Measurements from ENCODE around the gene ETV3L.

ETV3L gene

GRCh38 chr1:157146244-157146643 is 46.6 kb upstream of the ETV3L start (continued):
- no peak for TF ChIP-seq RARB (CRISPR knock-in tag; IDR thresholded peaks at IDR 0.05)

GRCh38 chr1:157145076-157145475 is 45.5 kb upstream of the ETV3L start:
- no peak for ATAC-seq
- TF ChIP-seq GLIS3 (CRISPR knock-in tag; IDR thresholded peaks at IDR 0.05) (no peak), ZNF565 (CRISPR knock-in tag; conservative IDR thresholded peaks at IDR 0.05; ENCODE audit: low read depth) (no peak), CSDC2 (CRISPR knock-in tag; IDR thresholded peaks at IDR 0.05) (no peak), TSHZ2 (CRISPR knock-in tag; IDR thresholded peaks at IDR 0.05) (no peak), TOX (CRISPR knock-in tag; IDR thresholded peaks at IDR 0.05; ENCODE audit: borderline replicate concordance) (no peak), BACH2 (CRISPR knock-in tag; IDR thresholded peaks at IDR 0.05; ENCODE audit: borderline replicate concordance) (no peak), ZC3H10 (CRISPR knock-in tag; IDR thresholded peaks at IDR 0.05) (no peak), ZNF70 (CRISPR knock-in tag; IDR thresholded peaks at IDR 0.05) (no peak), RARB (CRISPR knock-in tag; IDR thresholded peaks at IDR 0.05) (no peak), ZNF8 (CRISPR knock-in tag; IDR thresholded peaks at IDR 0.05) (no peak)

- no peak for ATAC-seq
- TF ChIP-seq CREB5 (CRISPR knock-in tag; IDR thresholded peaks at IDR 0.05; ENCODE audit: low read depth) (no peak), TOX (CRISPR knock-in tag; IDR thresholded peaks at IDR 0.05; ENCODE audit: borderline replicate concordance) (no peak), ZNF70 (CRISPR knock-in tag; IDR thresholded peaks at IDR 0.05) (no peak), ZNF8 (CRISPR knock-in tag; IDR thresholded peaks at IDR 0.05) (no peak), CSDC2 (CRISPR knock-in tag; IDR thresholded peaks at IDR 0.05) (no peak), TSHZ2 (CRISPR knock-in tag; IDR thresholded peaks at IDR 0.05) (no peak), ZFP30 (CRISPR knock-in tag; IDR thresholded peaks at IDR 0.05) (no peak), ZC3H10 (CRISPR knock-in tag; IDR thresholded peaks at IDR 0.05) (no peak), ISL1 (CRISPR knock-in tag; IDR thresholded peaks at IDR 0.05) (no peak), POU6F1 (CRISPR knock-in tag; IDR thresholded peaks at IDR 0.05; ENCODE audit: borderline replicate concordance, low read depth) (no peak), CSRNP3 (CRISPR knock-in tag; IDR thresholded peaks at IDR 0.05) (no peak), ZFP3 (CRISPR knock-in tag; IDR thresholded peaks at IDR 0.05) (no peak), RARB (CRISPR knock-in tag; IDR thresholded peaks at IDR 0.05) (no peak), PATZ1 (CRISPR knock-in tag; IDR thresholded peaks at IDR 0.05; ENCODE audit: borderline replicate concordance) (no peak), ZNF565 (CRISPR knock-in tag; conservative IDR thresholded peaks at IDR 0.05; ENCODE audit: low read depth) (no peak), GLIS3 (CRISPR knock-in tag; IDR thresholded peaks at IDR 0.05) (no peak), BACH2 (CRISPR knock-in tag; IDR thresholded peaks at IDR 0.05; ENCODE audit: borderline replicate concordance) (no peak), ESRRG (CRISPR knock-in tag; IDR thresholded peaks at IDR 0.05) (no peak), OSR1 (CRISPR knock-in tag; IDR thresholded peaks at IDR 0.05) (no peak), TCF4 (CRISPR knock-in tag; IDR thresholded peaks at IDR 0.05; ENCODE audit: borderline replicate concordance) (no peak)
Observed at GRCh38 chr1:157144509-157144908, 44.9 kb upstream of the ETV3L start.

Measured in SK-N-SH treated with all-trans-retinoic acid at 6 μM for 48 hours (cell line).